Measurements from ENCODE around the gene GRN. TPM values are rescaled to one million over a fixed set of nuclear protein-coding genes. Genes with fewer than 3 reads are reported as not detected.

The GRN gene
- total RNA-seq: 10 to 100 TPM; 45.6 to 46.7 TPM

- Mint-ChIP-seq H3K4me3 (peak within 1 kb of the TSS; percentile 88), H3K27ac (peak within 1 kb of the TSS; percentile 75), H3K9me3 (ENCODE audit: insufficient read depth) (no peaks in the 10 kb centered on the region), H3K36me3 (ENCODE audit: low read depth) (no peaks in the 10 kb centered on the region), H3K4me1 (ENCODE audit: low read depth) (peaks cover 30% of the 10 kb centered on the region), H3K27me3 (ENCODE audit: low read depth) (peaks cover 20% of the 10 kb centered on the region)
- ATAC-seq (peak; percentile 99), DNase-seq (peak; percentile 91)
- POLR2A ChIA-PET: interaction anchor here (1.3 to 1.7 kb wide), 2 partner anchors 14 to 159 kb away, joined by 5 to 7 read pairs; partner anchors contain the start of gene TMUB2
- CTCF ChIA-PET: interaction anchor here (0.7 to 3.6 kb wide), 29 partner anchors 9 to 222 kb away, joined by 3 to 70 read pairs (median 6); partner anchors contain the start of genes HDAC5, RUNDC3A and TMUB2
These were observed at the start of gene GRN for GRCh38 chr17:44344939-44345453. Gene GRN, plus strand, starts transcription at chr17:44345302. Its CDS starts 3,863 bp downstream, at chr17:44349165.

GRCh38 chr17:44297975-44298374, 47.1 kb upstream of the GRN start:
- ChIA-PET POLR2A (no interaction called here), CTCF (interaction anchor here (1.6 kb wide), 1 partner anchor 88 kb away, joined by 3 read pairs; no protein-coding TSS in a partner anchor)
- Mint-ChIP-seq H3K4me3 (no peak overlapping the region), H3K9me3 (ENCODE audit: insufficient read depth) (no peaks in the 10 kb centered on the region), H3K27me3 (ENCODE audit: low read depth) (peaks cover 8% of the 10 kb centered on the region), H3K36me3 (ENCODE audit: low read depth) (no peaks in the 10 kb centered on the region), H3K27ac (no peak overlapping the region), H3K4me1 (ENCODE audit: low read depth) (no peaks in the 10 kb centered on the region)
- DNase-seq (no peak), ATAC-seq (no peak)

- Mint-ChIP-seq H3K36me3 (ENCODE audit: low read depth) (no peaks in the 10 kb centered on the region), H3K9me3 (ENCODE audit: insufficient read depth) (no peaks in the 10 kb centered on the region), H3K4me3 (no peak overlapping the region), H3K27ac (no peak overlapping the region), H3K4me1 (ENCODE audit: low read depth) (peaks cover 13% of the 10 kb centered on the region), H3K27me3 (ENCODE audit: low read depth) (peaks cover 22% of the 10 kb centered on the region)
- ATAC-seq (no peak), DNase-seq (no peak)
- POLR2A ChIA-PET: no interaction called here
- CTCF ChIA-PET: interaction anchor here (1.0 to 1.6 kb wide), 2 partner anchors 27 to 95 kb away, joined by 4 to 5 read pairs; no protein-coding TSS in a partner anchor
These were observed 40.5 kb upstream of the GRN start for GRCh38 chr17:44304651-44305050.

- POLR2A ChIA-PET: interaction anchor here (1.0 to 1.2 kb wide), 2 partner anchors 11 to 60 kb away, joined by 3 read pairs; no protein-coding TSS in a partner anchor
- CTCF ChIA-PET: interaction anchor here (1.1 to 3.3 kb wide), 2 partner anchors 96 to 97 kb away, joined by 3 to 19 read pairs; no protein-coding TSS in a partner anchor
- peaks cover 17% of the 10 kb centered on the region for H3K4me1 Mint-ChIP-seq (ENCODE audit: low read depth)
- no peak overlapping the region for H3K27ac Mint-ChIP-seq
- H3K9me3 Mint-ChIP-seq (ENCODE audit: insufficient read depth): no peaks in the 10 kb centered on the region
- H3K4me3 Mint-ChIP-seq: no peak overlapping the region
- H3K36me3 Mint-ChIP-seq (ENCODE audit: low read depth): no peaks in the 10 kb centered on the region
- ATAC-seq (peak; percentile 9), DNase-seq (no peak)
- peaks cover 35% of the 10 kb centered on the region for H3K27me3 Mint-ChIP-seq (ENCODE audit: low read depth)
These were observed 37.5 kb upstream of the GRN start for GRCh38 chr17:44307387-44308186.

- ChIA-PET CTCF (interaction anchor here (0.6 to 3.3 kb wide), 4 partner anchors 37 to 140 kb away, joined by 3 to 19 read pairs (median 3); partner anchors contain the start of gene GRN), POLR2A (interaction anchor here (1.0 to 1.2 kb wide), 2 partner anchors 10 to 61 kb away, joined by 3 read pairs; no protein-coding TSS in a partner anchor)
- no peaks in the 10 kb centered on the region for H3K9me3 Mint-ChIP-seq (ENCODE audit: insufficient read depth)
- H3K4me3 Mint-ChIP-seq: peak within 1 kb of the TSS; percentile 10
- peak; percentile 85 for DNase-seq
- peaks cover 32% of the 10 kb centered on the region for H3K27me3 Mint-ChIP-seq (ENCODE audit: low read depth)
- no peak within 1 kb of the TSS for H3K27ac Mint-ChIP-seq
- ATAC-seq: peak; percentile 84
- peaks cover 17% of the 10 kb centered on the region for H3K4me1 Mint-ChIP-seq (ENCODE audit: low read depth)
- no peaks in the 10 kb centered on the region for H3K36me3 Mint-ChIP-seq (ENCODE audit: low read depth)
These were observed 36.7 kb upstream of the GRN start, which contains the start of gene RUNDC3A for GRCh38 chr17:44308320-44308818. Gene RUNDC3A, plus strand, starts transcription at chr17:44308601. Its CDS starts 232 bp downstream, at chr17:44308833.

- H3K4me3 Mint-ChIP-seq: peak overlapping the region; percentile 10
- peaks cover 34% of the 10 kb centered on the region for H3K27me3 Mint-ChIP-seq (ENCODE audit: low read depth)
- no peak overlapping the region for H3K27ac Mint-ChIP-seq
- ChIA-PET POLR2A (interaction anchor here (1.0 to 1.2 kb wide), 2 partner anchors 10 to 62 kb away, joined by 3 read pairs; no protein-coding TSS in a partner anchor), CTCF (interaction anchor here (0.6 to 3.3 kb wide), 4 partner anchors 37 to 140 kb away, joined by 3 to 19 read pairs (median 3); partner anchors contain the start of gene GRN)
- H3K4me1 Mint-ChIP-seq (ENCODE audit: low read depth): peaks cover 17% of the 10 kb centered on the region
- no peak for DNase-seq
- no peak for ATAC-seq
- H3K9me3 Mint-ChIP-seq (ENCODE audit: insufficient read depth): no peaks in the 10 kb centered on the region
- H3K36me3 Mint-ChIP-seq (ENCODE audit: low read depth): no peaks in the 10 kb centered on the region
These were observed 36.2 kb upstream of the GRN start for GRCh38 chr17:44308865-44309264.

GRCh38 chr17:44309472-44309871, 35.6 kb upstream of the GRN start:
- no peak for ATAC-seq

GRCh38 chr17:44310188-44310587, 34.9 kb upstream of the GRN start:
- Mint-ChIP-seq H3K4me1 (ENCODE audit: low read depth) (peaks cover 14% of the 10 kb centered on the region), H3K27me3 (ENCODE audit: low read depth) (peaks cover 39% of the 10 kb centered on the region), H3K4me3 (no peak overlapping the region), H3K9me3 (ENCODE audit: insufficient read depth) (no peaks in the 10 kb centered on the region), H3K27ac (no peak overlapping the region), H3K36me3 (ENCODE audit: low read depth) (no peaks in the 10 kb centered on the region)
- CTCF ChIA-PET: interaction anchor here (1.0 to 3.3 kb wide), 3 partner anchors 21 to 104 kb away, joined by 3 to 19 read pairs (median 3); no protein-coding TSS in a partner anchor
- POLR2A ChIA-PET: interaction anchor here (0.8 kb wide), 1 partner anchor 14 kb away, joined by 4 read pairs; the partner anchor contains the start of gene SLC25A39
- DNase-seq: no peak
- ATAC-seq: no peak

More at GRCh38 chr17:44309472-44309871, 35.6 kb upstream of the GRN start:
- no peak for DNase-seq
- CTCF ChIA-PET: interaction anchor here (1.0 to 3.3 kb wide), 3 partner anchors 21 to 103 kb away, joined by 3 to 19 read pairs (median 3); no protein-coding TSS in a partner anchor
- no peak overlapping the region for H3K4me3 Mint-ChIP-seq
- no peak overlapping the region for H3K27ac Mint-ChIP-seq
- H3K9me3 Mint-ChIP-seq (ENCODE audit: insufficient read depth): no peaks in the 10 kb centered on the region
- no peaks in the 10 kb centered on the region for H3K36me3 Mint-ChIP-seq (ENCODE audit: low read depth)
- POLR2A ChIA-PET: no interaction called here
- peaks cover 39% of the 10 kb centered on the region for H3K27me3 Mint-ChIP-seq (ENCODE audit: low read depth)
- peaks cover 14% of the 10 kb centered on the region for H3K4me1 Mint-ChIP-seq (ENCODE audit: low read depth)

GRCh38 chr17:44310609-44311376, 34.3 kb upstream of the GRN start:
- DNase-seq (no peak), ATAC-seq (no peak)
- Mint-ChIP-seq H3K4me1 (ENCODE audit: low read depth) (peaks cover 19% of the 10 kb centered on the region), H3K9me3 (ENCODE audit: insufficient read depth) (no peaks in the 10 kb centered on the region), H3K4me3 (no peak overlapping the region), H3K36me3 (ENCODE audit: low read depth) (no peaks in the 10 kb centered on the region), H3K27ac (no peak overlapping the region), H3K27me3 (ENCODE audit: low read depth) (peaks cover 45% of the 10 kb centered on the region)
- ChIA-PET POLR2A (interaction anchor here (0.8 kb wide), 1 partner anchor 13 kb away, joined by 4 read pairs; the partner anchor contains the start of gene SLC25A39), CTCF (interaction anchor here (1.0 to 3.3 kb wide), 4 partner anchors 20 to 104 kb away, joined by 3 to 19 read pairs (median 3); partner anchors contain the start of gene FAM171A2)

GRCh38 chr17:44311562-44312181, 33.4 kb upstream of the GRN start:
- H3K36me3 Mint-ChIP-seq (ENCODE audit: low read depth): no peaks in the 10 kb centered on the region
- H3K27me3 Mint-ChIP-seq (ENCODE audit: low read depth): peaks cover 47% of the 10 kb centered on the region
- no peaks in the 10 kb centered on the region for H3K9me3 Mint-ChIP-seq (ENCODE audit: insufficient read depth)
- ATAC-seq (no peak), DNase-seq (no peak)
- no peak overlapping the region for H3K27ac Mint-ChIP-seq
- no peak overlapping the region for H3K4me3 Mint-ChIP-seq
- ChIA-PET CTCF (interaction anchor here (1.2 kb wide), 1 partner anchor 52 kb away, joined by 3 read pairs; the partner anchor contains the start of gene FAM171A2), POLR2A (no interaction called here)
- H3K4me1 Mint-ChIP-seq (ENCODE audit: low read depth): peaks cover 27% of the 10 kb centered on the region

All from activated CD8-positive, alpha-beta T cell treated with anti-CD3 and anti-CD28 coated beads, Interleukin-2, amount 10 ng/mL, durations not matched to agents 7 days and 5 days (primary cell).